ENCODE measurements around the gene ACYP1. TPM values are rescaled to one million over a fixed set of nuclear protein-coding genes. Genes with fewer than 3 reads are reported as not detected.

The ACYP1 gene
- total RNA-seq, 2 donors from 2014 or later, result 8.3 to 9.9 TPM

DNA sequence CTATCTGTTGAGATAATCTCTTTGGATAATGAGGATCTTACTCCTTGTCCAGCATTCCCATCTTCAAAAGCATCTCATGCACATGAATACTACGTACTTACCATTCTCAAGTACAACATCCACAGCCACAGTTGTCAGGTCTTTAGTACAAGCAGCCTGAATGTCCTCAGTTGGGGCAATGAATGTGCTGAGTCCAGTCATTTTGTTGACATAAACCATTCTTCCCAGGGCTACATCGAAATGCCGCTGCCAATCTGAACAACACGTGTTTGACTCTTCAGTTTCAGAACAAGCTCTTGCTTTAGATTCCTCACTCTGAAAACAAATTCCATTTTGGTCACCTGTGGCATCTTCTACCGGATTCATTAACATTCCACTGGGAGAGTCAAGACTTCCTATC is 17.5 kb downstream of the ACYP1 start:
- H3K27me3 ChIP-seq, result no peaks in the 10 kb centered on the region
- no peak for TF ChIP-seq CTCF (IDR thresholded peaks at IDR 0.05)
- no peak for TF ChIP-seq POLR2A (IDR thresholded peaks at IDR 0.05)
- DNase-seq (no peak), ATAC-seq (no peak)
- H3K9me3 ChIP-seq, result no peaks in the 10 kb centered on the region
- H3K36me3 ChIP-seq (replicated peaks in 1 of 2; ENCODE audit: insufficient read depth in 1 of 2, low read depth in 2 of 2), result no peaks in the 10 kb centered on the region
- peaks cover 46% of the 10 kb centered on the region for H3K4me1 ChIP-seq
- no peak overlapping the region for H3K27ac ChIP-seq
- WGBS, 2 donors, result 85 to 86% methylated on average over 5 of the region's 5 CpGs
- intact Hi-C loops (cut with DNase I), result no loop called here
- H3K4me3 ChIP-seq, result no peak overlapping the region

- WGBS, 2 donors, result 71 to 78% methylated on average over 8 of the region's 8 CpGs
- Histone ChIP-seq H3K9me3 (no peaks in the 10 kb centered on the region), H3K4me1 (peaks cover 39% of the 10 kb centered on the region), H3K27ac (no peak overlapping the region), H3K36me3 (replicated peaks in 1 of 2; ENCODE audit: insufficient read depth in 1 of 2, low read depth in 2 of 2) (no peaks in the 10 kb centered on the region), H3K27me3 (no peaks in the 10 kb centered on the region), H3K4me3 (no peak overlapping the region)
- ATAC-seq (no peak), DNase-seq (no peak)
- TF ChIP-seq CTCF (IDR thresholded peaks at IDR 0.05) (no peak), POLR2A (IDR thresholded peaks at IDR 0.05) (no peak)
- intact Hi-C loops (cut with DNase I), result no loop called here
These were observed 19.1 kb downstream of the ACYP1 start for GRCh38 chr14:75044752-75045151.

DNA sequence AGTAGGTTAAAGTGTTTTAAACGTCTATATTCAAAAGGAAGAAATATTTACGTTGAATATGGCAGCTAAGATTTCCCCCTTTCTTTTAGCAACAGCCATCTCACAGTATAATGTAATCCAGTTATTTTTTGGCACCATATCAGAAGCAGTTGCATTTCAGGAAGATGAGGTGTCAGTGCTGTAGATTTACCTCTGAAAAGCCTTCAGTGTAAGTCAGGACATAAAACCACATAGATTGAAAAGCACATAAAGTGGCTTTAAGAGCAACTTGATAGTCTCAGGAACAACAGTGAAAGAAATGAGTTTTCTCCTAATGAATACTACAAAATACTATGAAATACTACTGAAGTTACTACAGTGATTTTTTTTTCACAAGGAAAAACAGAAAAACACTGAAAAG is 19.5 kb downstream of the ACYP1 start:
- WGBS, 2 donors, result 29 to 53% methylated on average over 2 of the region's 2 CpGs
- Histone ChIP-seq H3K27ac (no peak overlapping the region), H3K36me3 (replicated peaks in 1 of 2; ENCODE audit: insufficient read depth in 1 of 2, low read depth in 2 of 2) (no peaks in the 10 kb centered on the region), H3K9me3 (no peaks in the 10 kb centered on the region), H3K27me3 (no peaks in the 10 kb centered on the region), H3K4me1 (peaks cover 35% of the 10 kb centered on the region), H3K4me3 (no peak overlapping the region)
- intact Hi-C loops (cut with DNase I), result no loop called here
- DNase-seq (no peak), ATAC-seq (no peak)
- no peak for TF ChIP-seq CTCF (IDR thresholded peaks at IDR 0.05)
- TF ChIP-seq POLR2A (IDR thresholded peaks at IDR 0.05), result no peak

- Histone ChIP-seq H3K36me3 (replicated peaks in 1 of 2; ENCODE audit: insufficient read depth in 1 of 2, low read depth in 2 of 2) (no peaks in the 10 kb centered on the region), H3K27me3 (no peaks in the 10 kb centered on the region), H3K4me1 (peaks cover 32% of the 10 kb centered on the region), H3K27ac (peak overlapping the region in 3 of 4 donors; percentile 59 to 74 (median 66)), H3K9me3 (no peaks in the 10 kb centered on the region), H3K4me3 (no peak overlapping the region)
- TF ChIP-seq CTCF (IDR thresholded peaks at IDR 0.05), result no peak
- no peak for TF ChIP-seq POLR2A (IDR thresholded peaks at IDR 0.05)
- ATAC-seq (peak; percentile 33), DNase-seq (peak in 1 of 4 donors; percentile 16)
- intact Hi-C loops (cut with DNase I), result no loop called here
- 15 to 18% methylated on average over 6 of the region's 6 CpGs for WGBS, 2 donors
These were observed 21.8 kb downstream of the ACYP1 start for GRCh38 chr14:75042035-75042434.

GRCh38 chr14:75041613-75042012 is 22.2 kb downstream of the ACYP1 start:
- Histone ChIP-seq H3K9me3 (no peaks in the 10 kb centered on the region), H3K27ac (peak overlapping the region in 3 of 4 donors; percentile 59 to 74 (median 66)), H3K4me1 (peaks cover 32% of the 10 kb centered on the region), H3K4me3 (no peak overlapping the region), H3K36me3 (replicated peaks in 1 of 2; ENCODE audit: insufficient read depth in 1 of 2, low read depth in 2 of 2) (peaks cover 0 to 2% of the 10 kb centered on the region in 2 donors), H3K27me3 (no peaks in the 10 kb centered on the region)
- intact Hi-C loops (cut with DNase I), result no loop called here
- DNase-seq (peak in 3 of 4 donors; percentile 25 to 42 (median 34)), ATAC-seq (peak; percentile 84)
- no peak for TF ChIP-seq CTCF (IDR thresholded peaks at IDR 0.05)
- no peak for TF ChIP-seq POLR2A (IDR thresholded peaks at IDR 0.05)
- WGBS, 2 donors, result 19 to 22% methylated on average over 4 of the region's 4 CpGs

All from body of pancreas (tissue), 4 donors.